Activated CD8-positive, alpha-beta memory T cell treated with anti-CD3 and anti-CD28 coated beads, Interleukin-2, amount 50 U/mL, for 4 hours (primary cell): Measurements from ENCODE around the gene BTLA.
"Not testable (repeated sequence)": the region's sequence is repeated elsewhere in the genome, so short reads cannot be mapped to it uniquely, and the experiment has no call there.

ENCODE experiments used
- DNase-seq: peaks from one replicate; pipeline ENCODE4 v3.0.0-alpha.2; 2020

BTLA gene

GRCh38 chr3:112437146-112438022 lies 61.9 kb downstream of the BTLA start:
- no peak for DNase-seq

GRCh38 chr3:112429960-112430359 lies 69.3 kb downstream of the BTLA start:
- no peak for DNase-seq

GRCh38 chr3:112427123-112427522 lies 72.1 kb downstream of the BTLA start:
- no peak for DNase-seq

GRCh38 chr3:112425858-112426750 lies 73.2 kb downstream of the BTLA start:
- DNase-seq, result no peak

GRCh38 chr3:112425382-112425781 lies 73.9 kb downstream of the BTLA start:
- no peak for DNase-seq

GRCh38 chr3:112424394-112424793 lies 74.9 kb downstream of the BTLA start:
- no peak for DNase-seq

GRCh38 chr3:112422921-112423320 lies 76.4 kb downstream of the BTLA start:
- DNase-seq, result not testable (repeated sequence)

- not testable (repeated sequence) for DNase-seq
Measured at GRCh38 chr3:112418526-112418925, 80.7 kb downstream of the BTLA start.

- DNase-seq, result no peak
Measured at GRCh38 chr3:112417696-112418318, 81.5 kb downstream of the BTLA start.

- DNase-seq, result no peak
Measured at GRCh38 chr3:112416391-112417212, 82.7 kb downstream of the BTLA start.

- no peak for DNase-seq
Measured at GRCh38 chr3:112415390-112415789, 83.9 kb downstream of the BTLA start.
